Large intestine (tissue), 3 donors: ENCODE data around the gene ZNF710. TPM values are rescaled to one million over a fixed set of nuclear protein-coding genes. Genes with fewer than 3 reads are reported as not detected.

Experiments
- DNase-seq, 2 donors: peaks; one replicate each; pipeline versions ENCODE4 v3.0.0 to v3.0.0-alpha.2; 2013
- H3K27ac ChIP-seq: one replicate; pipeline ENCODE4 v1.5.1; 2013; ENCODE audit warnings: low read length
- H3K27me3 ChIP-seq: 2 replicates; pipeline ENCODE4 v1.6.1; 2013; ENCODE audit warnings: low read length; ENCODE audit not compliant: control insufficient read depth, insufficient read depth
- H3K36me3 ChIP-seq: 2 replicates; pipeline ENCODE4 v1.6.1; 2013; ENCODE audit warnings: low read length; ENCODE audit not compliant: control insufficient read depth, insufficient read depth
- H3K4me1 ChIP-seq: one replicate; pipeline ENCODE4 v1.6.1; 2013; ENCODE audit warnings: low read length; ENCODE audit not compliant: control insufficient read depth, insufficient read depth
- H3K4me3 ChIP-seq: one replicate; pipeline ENCODE4 v1.5.1; 2013; ENCODE audit warnings: low read length
- H3K9me3 ChIP-seq: one replicate; pipeline ENCODE4 v1.6.1; 2013; ENCODE audit warnings: mild to moderate bottlenecking, low read depth, low read length, moderate library complexity; ENCODE audit not compliant: control insufficient read depth
- WGBS: methylation state at CpG from one replicate; pipeline ENCODE4 v1.1.5; 2013; ENCODE audit warnings: low lambda C conversion rate; ENCODE audit not compliant: insufficient coverage; 5-methylcytosine and 5-hydroxymethylcytosine counted together
- polyA plus RNA-seq: library from polyadenylated mRNA; unstranded; fragments of 120-200 nt; gene quantifications from one replicate; pipeline ENCODE4 v1.2.1, GENCODE V29; 2013

Gene ZNF710
- polyA plus RNA-seq, 1 donor = 22.6 TPM

DNA sequence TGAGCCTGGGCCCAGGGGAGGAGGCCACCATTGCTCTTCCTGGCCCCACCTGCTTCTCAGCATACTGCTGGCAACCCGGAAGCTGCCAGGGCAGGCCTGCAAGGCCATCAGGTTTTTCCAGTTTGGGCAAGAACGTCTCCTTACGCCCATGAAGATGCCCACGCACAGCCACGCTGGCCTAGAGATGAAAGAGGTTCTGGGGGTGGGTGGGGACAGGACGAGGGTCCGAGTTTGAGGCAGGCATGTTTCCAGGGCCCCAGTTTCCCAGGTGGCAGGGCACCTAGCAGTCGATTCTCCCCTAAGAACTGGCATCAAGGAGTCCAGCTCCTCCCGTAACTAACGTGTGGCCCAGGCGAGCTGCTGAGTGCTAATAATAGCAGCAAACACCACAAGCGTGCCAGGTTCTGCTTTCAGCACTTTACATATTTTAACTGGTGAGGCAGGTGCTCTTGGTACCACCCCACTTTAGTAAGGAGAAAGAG is 45.8 kb downstream of the ZNF710 start:
- Histone ChIP-seq H3K27me3 (no peaks in the 10 kb centered on the region), H3K4me1 (peaks cover 8% of the 10 kb centered on the region), H3K9me3 (no peaks in the 10 kb centered on the region), H3K36me3 (peaks cover 7% of the 10 kb centered on the region), H3K27ac (no peak overlapping the region), H3K4me3 (no peak overlapping the region)
- WGBS = no CpG with 5 or more reads among the region's 12 CpGs
- DNase-seq = no peak

DNA sequence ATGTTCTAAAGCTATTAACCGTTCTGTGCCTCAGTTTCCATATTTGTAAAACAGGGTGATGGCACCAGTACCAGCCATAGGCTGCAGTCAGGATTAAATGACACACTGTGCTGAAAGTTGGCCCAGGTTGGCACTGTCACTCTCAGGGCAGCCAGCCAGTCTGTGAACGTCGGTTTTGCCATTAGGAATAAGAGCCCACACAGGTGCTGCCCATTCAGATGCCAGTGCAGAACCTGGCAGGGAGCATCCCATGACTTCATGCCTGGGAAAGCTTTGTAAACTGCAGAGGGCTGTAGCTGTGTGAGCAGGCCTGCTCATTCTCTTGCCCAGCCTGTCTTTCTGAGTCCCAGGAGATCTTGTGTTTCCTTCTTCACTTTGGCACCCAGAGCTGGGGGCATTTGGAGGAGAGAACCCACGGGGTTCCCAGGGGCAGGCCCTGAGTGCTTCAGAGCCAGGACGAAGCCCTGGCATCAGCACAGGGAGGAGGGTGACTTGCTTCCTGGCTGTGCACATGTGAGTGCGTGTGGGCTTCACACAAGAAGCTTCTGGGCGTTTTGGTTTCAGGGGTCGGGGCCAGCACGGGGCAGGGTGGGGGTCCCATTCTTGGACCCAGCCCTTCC is 46.9 kb downstream of the ZNF710 start:
- no peak overlapping the region for H3K27ac ChIP-seq
- DNase-seq = no peak
- H3K4me3 ChIP-seq = no peak overlapping the region
- H3K9me3 ChIP-seq = no peaks in the 10 kb centered on the region
- peaks cover 4% of the 10 kb centered on the region for H3K36me3 ChIP-seq
- WGBS = no CpG with 5 or more reads among the region's 9 CpGs
- peaks cover 18% of the 10 kb centered on the region for H3K4me1 ChIP-seq
- H3K27me3 ChIP-seq = no peaks in the 10 kb centered on the region

- Histone ChIP-seq H3K27me3 (no peaks in the 10 kb centered on the region), H3K4me3 (no peak overlapping the region), H3K9me3 (no peaks in the 10 kb centered on the region), H3K4me1 (peaks cover 27% of the 10 kb centered on the region), H3K36me3 (peaks cover 4% of the 10 kb centered on the region), H3K27ac (no peak overlapping the region)
- WGBS = no CpG with 5 or more reads among the region's 5 CpGs
- no peak for DNase-seq
Measured at GRCh38 chr15:90049030-90049429, 47.9 kb downstream of the ZNF710 start.

- H3K27me3 ChIP-seq = no peaks in the 10 kb centered on the region
- peaks cover 4% of the 10 kb centered on the region for H3K36me3 ChIP-seq
- no peak overlapping the region for H3K27ac ChIP-seq
- no peak for DNase-seq
- H3K9me3 ChIP-seq = no peaks in the 10 kb centered on the region
- no CpG with 5 or more reads among the region's 22 CpGs for WGBS
- H3K4me1 ChIP-seq = peaks cover 36% of the 10 kb centered on the region
- H3K4me3 ChIP-seq = no peak overlapping the region
Measured at GRCh38 chr15:90049666-90050604, 48.8 kb downstream of the ZNF710 start.

DNA sequence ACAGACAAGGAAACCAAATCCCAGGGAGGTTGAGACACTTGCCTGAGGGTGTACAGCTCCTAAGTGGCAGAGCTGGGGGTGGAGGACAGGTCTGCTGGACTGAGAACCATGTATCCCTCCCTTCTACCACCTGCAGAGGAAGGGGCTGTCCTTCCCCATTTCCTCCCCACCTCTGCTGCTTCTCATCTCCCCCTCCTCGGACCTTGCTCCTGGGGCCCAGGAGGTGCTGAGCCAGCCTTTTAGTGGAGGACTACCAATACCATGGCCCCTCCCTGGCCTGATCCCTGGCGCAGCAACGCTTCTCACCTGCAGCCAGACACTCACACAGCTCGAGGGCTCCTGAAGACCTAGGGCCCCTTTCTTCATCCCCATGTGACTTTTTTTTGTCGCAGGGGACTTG is 50.8 kb downstream of the ZNF710 start:
- Histone ChIP-seq H3K4me1 (peaks cover 46% of the 10 kb centered on the region), H3K4me3 (no peak overlapping the region), H3K9me3 (no peaks in the 10 kb centered on the region), H3K27me3 (no peaks in the 10 kb centered on the region), H3K36me3 (no peaks in the 10 kb centered on the region), H3K27ac (peak overlapping the region; percentile 44)
- peak; percentile 77 to 88 for DNase-seq
- no CpG with 5 or more reads among the region's 5 CpGs for WGBS

DNA sequence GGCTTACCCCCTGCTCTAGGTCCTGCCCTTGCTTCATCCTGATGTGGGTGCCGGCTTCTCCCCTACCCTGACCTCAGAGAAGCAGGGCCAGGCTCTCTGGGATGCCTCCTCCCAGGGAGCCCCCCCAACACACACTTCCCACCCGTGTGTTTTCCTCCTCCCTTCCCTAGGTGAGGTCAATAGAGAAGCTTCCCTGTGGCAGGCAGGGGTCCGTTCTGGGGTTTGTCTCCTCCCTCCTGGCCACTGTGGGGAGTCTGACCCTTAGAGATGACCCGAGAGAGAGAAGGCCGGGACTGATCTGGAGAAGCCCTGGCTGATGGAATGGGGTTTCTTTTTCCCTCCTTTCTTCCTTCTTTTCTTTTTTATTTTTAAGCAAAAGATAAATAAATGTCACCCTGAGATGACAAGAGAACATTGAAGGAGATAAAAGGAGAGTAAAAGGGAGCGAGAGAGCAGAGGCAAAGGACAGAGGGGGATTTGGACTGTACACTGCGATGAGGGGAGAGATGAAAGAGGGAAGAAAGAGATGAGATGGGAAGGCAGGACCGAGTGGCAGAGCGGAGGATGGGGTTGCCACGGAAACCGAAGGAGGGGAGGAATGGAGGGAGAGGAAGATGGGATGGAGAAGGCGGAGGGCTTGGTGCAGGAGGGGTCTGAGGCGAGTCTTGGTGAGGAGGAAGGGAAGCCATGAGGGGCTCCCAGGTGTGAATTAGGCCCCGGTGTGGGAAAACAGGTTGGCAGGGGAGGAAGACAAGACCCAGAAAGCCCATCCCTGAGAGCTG is 52.8 kb downstream of the ZNF710 start:
- no peak overlapping the region for H3K4me3 ChIP-seq
- WGBS = 91% methylated on average over 7 of the region's 14 CpGs
- H3K36me3 ChIP-seq = no peaks in the 10 kb centered on the region
- no peak for DNase-seq
- H3K9me3 ChIP-seq = peaks cover 3% of the 10 kb centered on the region
- H3K27me3 ChIP-seq = no peaks in the 10 kb centered on the region
- peaks cover 54% of the 10 kb centered on the region for H3K4me1 ChIP-seq
- H3K27ac ChIP-seq = peak overlapping the region; percentile 91

GRCh38 chr15:90054618-90055097 is 53.5 kb downstream of the ZNF710 start:
- Histone ChIP-seq H3K27me3 (no peaks in the 10 kb centered on the region), H3K9me3 (peaks cover 6% of the 10 kb centered on the region), H3K4me1 (peaks cover 62% of the 10 kb centered on the region), H3K36me3 (no peaks in the 10 kb centered on the region), H3K27ac (peak overlapping the region; percentile 91), H3K4me3 (no peak overlapping the region)
- no CpG with 5 or more reads among the region's 7 CpGs for WGBS
- peak; percentile 77 to 80 for DNase-seq

DNA sequence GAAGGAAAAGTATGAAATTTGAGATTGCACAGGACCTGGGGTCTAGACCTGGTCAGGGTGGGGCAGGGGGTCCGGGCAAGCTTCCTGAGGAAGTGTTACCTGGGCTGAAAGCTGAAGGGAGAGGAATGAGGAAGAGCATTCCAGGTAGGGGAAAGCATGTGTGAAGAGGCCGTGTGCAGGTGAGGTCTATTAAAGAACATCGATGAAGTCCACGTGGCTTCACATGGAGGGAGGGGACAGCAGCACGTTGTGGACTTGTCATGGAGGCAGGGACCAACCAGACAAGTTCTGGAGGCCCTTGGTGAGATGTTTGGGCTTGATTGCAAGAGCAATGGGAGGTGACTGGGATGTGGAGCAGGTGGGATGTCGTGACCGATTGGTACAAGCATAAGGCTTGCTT is 54.1 kb downstream of the ZNF710 start:
- peak; percentile 72 to 79 for DNase-seq
- Histone ChIP-seq H3K4me1 (peaks cover 67% of the 10 kb centered on the region), H3K4me3 (no peak overlapping the region), H3K27me3 (no peaks in the 10 kb centered on the region), H3K9me3 (peaks cover 6% of the 10 kb centered on the region), H3K36me3 (no peaks in the 10 kb centered on the region), H3K27ac (peak overlapping the region; percentile 91)
- WGBS = 60% methylated on average over 2 of the region's 7 CpGs

DNA sequence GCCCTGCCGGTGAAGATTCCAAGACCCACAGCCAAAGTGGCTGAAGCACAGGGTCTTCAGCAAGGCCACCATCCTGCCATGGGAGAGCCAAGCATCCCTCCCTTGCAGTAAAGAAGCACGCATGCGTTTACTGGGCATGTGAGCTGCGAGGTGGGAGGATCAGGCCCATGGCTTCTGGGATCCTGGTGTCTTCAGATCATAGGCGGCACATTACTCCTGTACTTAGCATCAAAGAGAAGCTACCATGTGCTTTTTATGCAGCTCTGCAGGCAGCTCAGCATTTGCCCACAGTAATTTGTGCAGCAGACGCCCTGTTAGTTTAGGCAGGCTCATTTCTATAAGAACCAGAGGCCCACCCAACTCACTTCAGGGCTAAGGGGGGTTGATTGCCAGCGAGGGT is 55.4 kb downstream of the ZNF710 start:
- Histone ChIP-seq H3K9me3 (peaks cover 6% of the 10 kb centered on the region), H3K36me3 (no peaks in the 10 kb centered on the region), H3K4me3 (no peak overlapping the region), H3K27me3 (no peaks in the 10 kb centered on the region), H3K4me1 (peaks cover 76% of the 10 kb centered on the region), H3K27ac (no peak overlapping the region)
- DNase-seq = no peak
- no CpG with 5 or more reads among the region's 7 CpGs for WGBS

DNA sequence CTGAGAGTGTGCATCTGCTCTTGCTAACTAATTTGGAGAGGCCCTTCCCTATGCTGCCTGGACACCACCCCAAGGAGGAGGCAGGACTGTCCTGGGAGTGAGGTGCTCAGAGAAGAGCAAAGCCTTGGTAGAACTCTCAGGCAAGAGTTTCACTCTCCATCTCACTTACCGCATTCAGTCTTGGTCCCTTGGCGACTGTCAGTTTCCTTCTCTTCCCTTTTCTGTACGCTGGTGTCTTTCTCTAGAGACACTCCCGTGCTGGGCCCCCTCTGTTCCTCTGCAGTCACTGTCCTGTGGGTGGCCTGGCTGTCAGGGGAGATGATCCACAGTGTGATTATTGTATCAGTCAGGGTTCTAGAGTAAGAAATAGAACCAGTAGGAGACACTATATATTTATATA is 57.2 kb downstream of the ZNF710 start:
- no peak overlapping the region for H3K4me3 ChIP-seq
- no peak for DNase-seq
- H3K27me3 ChIP-seq = no peaks in the 10 kb centered on the region
- H3K4me1 ChIP-seq = peaks cover 77% of the 10 kb centered on the region
- no CpG with 5 or more reads among the region's 4 CpGs for WGBS
- peaks cover 6% of the 10 kb centered on the region for H3K9me3 ChIP-seq
- no peaks in the 10 kb centered on the region for H3K36me3 ChIP-seq
- no peak overlapping the region for H3K27ac ChIP-seq
